Activated T-cell treated with anti-CD3 and anti-CD28 coated beads for 48 hours (primary cell): ENCODE results near the gene BCKDHA.
"Not testable (repeated sequence)": the region's sequence is repeated elsewhere in the genome, so short reads cannot be mapped to it uniquely, and the experiment has no call there.

Experiments used
- DNase-seq: peaks from one replicate; pipeline ENCODE4 v3.0.0-alpha.2; 2020; ENCODE audit warnings: low read depth

BCKDHA gene

DNA sequence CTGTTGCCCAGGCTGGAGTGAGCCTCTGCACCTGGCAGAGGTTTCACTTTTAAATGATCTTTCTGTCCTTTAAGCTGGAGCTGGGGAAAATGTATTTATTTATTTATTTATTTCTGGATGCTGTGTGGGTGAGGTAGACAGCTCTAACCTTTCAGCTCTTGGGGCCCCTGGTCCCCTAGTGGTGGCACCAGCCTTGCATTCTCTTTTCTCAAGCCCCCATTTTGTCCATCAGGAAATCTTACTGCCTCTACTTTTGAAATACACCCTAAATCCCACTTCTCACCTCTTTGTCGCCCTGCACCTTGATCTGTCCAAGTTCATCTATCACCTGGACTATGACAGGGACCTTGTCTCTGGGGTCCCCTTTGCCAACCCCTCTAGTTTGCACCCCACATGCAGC is 31.5 kb upstream of the BCKDHA start:
- no peak for DNase-seq

DNA sequence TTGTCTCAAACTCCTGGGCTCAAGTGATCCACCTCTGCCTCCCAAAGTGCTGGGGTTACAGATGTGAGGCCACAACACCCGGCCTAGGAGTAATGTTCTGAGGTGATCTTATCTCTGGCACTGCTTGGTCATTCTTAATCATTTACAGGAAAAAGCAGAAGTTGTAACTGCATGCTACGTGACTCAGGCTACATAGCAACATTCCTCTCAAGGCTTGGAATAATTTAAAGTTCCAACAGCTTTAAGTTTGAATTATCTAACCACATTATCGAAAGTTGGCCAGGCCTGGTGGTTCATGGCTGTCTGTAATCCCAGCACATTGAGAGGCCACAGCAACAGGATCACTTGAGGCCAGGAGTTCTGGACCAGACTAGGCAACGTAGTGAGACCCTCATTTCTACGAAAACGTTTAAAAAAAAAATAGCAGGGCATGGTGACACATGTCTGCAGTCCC is 29.7 kb upstream of the BCKDHA start:
- no peak for DNase-seq

DNA sequence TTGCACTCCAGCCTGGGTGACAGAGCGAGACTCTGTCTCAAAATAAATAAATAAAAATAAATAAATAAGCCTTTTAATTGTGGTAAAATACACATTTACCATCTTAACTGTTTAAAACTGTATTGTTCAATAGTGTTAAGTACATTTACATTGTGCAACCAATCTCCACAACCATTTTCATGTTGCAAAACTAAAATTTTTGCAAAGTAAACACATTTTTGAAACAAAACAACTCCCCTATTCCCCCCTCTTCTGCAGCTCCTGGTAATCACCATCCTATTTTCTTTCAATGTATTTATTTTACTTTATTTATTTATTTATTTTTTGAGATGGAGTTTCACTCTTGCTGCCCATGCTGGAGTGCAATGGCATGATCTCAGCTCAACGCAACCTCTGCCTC is 27.8 kb upstream of the BCKDHA start:
- DNase-seq: no peak

DNA sequence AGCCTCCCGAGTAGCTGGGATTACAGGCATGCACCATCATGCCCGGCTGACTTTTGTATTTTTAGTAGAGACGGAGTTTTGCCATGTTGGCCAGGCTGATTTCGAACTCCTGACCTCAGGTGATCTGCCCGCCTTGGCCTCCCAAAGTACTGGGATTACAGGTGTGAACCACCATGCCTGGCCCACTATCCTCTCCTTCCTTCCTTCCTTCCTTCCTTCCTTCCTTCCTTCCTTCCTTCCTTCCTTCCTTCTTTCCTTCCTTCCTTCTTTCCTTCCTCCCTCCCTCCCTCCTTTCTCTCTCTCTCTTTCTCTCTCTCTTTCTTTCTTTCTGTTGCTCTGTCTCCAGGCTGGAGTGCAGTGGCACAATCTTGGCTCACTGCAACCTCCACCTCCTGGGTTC is 26.5 kb upstream of the BCKDHA start:
- DNase-seq: not testable (repeated sequence)

DNA sequence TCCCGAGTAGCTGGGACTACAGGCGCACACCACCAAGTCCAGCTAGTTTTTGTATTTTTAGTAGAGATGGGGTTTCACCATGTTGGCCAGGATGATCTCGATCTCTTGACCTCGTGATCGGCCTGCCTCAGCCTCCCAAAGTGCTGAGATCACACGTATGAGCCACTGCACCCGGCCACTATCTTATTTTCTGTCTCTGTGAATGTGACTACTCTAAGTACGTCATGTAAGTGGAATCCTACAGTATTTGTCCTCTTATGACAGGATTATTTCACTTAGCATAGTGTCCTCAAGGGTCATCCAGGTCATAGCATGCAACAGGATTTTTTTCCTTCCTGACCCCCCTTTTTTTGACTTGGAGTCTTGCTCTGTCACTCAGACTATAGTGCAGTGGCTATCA is 26.1 kb upstream of the BCKDHA start:
- DNase-seq: no peak

DNA sequence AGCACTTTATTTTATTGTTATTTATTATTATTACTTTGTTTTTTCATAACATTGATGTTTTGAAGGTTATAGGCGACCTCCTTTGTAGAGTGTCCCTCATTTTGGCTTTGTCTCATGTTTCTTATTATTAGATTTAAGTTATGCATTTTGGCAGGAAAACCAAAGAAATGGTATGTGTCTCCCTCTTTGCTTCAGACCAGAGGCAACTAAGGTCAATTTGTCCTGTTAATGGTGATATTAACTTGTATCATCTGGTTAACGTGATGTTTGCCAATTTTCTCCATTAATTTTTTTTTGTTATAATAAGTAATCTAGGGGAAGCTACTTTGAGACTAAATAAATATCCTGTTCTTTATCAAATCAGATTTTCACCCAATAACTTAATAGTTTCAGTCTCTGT is 25.1 kb upstream of the BCKDHA start:
- no peak for DNase-seq

DNA sequence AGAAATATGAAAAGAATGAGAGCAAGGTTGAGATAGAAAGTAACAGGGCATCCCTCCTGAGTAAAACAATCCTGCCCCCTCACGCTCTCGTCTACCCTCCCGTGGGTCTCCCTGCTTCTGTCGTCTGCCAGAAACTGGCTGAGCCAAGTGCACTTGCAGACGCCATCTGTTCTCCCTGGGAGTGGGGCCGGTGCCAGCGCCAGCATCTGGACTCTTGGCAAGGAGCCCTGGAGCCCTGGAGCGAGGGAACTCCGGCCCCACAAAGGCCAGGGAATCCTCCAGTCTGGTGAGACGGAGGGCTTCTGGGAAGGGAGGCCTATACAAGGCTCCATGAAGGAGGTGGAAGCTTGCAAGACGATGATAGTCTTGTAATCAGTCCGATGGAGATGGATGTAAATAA is 23.6 kb upstream of the BCKDHA start:
- DNase-seq: no peak

DNA sequence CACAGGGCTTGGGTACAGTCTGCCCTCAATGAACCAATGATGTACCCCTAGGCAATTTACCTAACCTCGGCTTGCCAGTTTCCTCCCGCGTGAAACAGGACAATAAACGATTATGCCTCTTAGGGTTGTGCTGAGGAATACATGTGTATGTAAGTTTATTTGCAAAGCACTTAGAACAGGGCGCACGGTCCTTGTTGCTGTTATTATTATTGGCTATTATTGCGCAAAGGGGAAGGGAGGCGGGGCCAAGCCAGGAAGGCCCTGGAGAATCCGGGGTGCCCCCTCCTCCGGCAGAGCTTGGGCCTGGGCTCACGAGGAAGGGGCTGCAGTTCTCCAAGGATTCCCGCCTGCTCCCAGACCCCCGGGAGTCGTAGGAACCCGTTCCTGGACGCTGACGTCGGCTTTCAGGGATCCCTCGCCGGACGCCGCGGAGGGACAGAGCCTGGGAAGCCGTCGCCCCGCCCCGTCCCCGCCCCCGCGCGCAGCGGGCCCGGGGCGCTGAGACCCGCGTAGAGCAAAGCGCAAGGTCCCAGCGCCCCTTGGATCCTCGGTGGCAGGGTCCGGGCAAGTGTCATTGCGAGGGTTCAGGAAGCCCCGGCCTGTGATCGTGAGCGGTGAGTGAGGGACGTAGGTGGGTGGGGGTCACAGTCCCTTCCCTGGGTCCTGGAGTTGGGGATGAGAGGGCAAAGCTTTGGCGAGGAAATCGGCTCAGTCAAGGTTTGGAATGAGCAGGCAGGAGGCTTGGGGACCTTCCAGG is 21.2 kb upstream of the BCKDHA start, which contains the start of gene TMEM91:
Gene TMEM91 (plus strand): TSS at position 293 of the 757 bp plus-strand sequence. CDS start 1,777 bp downstream, outside the sequence.
- DNase-seq: no peak

DNA sequence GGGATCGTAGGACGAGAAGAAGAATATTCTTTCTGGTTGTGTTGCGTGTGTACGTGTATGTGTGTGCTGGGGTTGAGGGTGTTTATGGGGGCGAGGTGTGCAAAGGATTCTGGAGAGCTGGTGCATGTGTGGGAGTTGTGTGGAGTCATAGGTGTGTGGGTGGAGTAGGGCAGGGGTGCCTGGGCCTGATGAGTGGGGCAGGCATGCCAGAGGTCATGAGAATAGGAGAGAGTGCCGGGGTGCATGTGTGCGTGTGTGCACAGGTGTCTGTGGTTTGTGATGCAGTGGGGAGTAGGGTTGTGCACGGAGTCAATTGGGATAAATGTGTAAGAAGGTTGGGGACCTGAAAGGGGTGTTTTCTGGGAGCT is 20.6 kb upstream of the BCKDHA start:
- DNase-seq: no peak

DNA sequence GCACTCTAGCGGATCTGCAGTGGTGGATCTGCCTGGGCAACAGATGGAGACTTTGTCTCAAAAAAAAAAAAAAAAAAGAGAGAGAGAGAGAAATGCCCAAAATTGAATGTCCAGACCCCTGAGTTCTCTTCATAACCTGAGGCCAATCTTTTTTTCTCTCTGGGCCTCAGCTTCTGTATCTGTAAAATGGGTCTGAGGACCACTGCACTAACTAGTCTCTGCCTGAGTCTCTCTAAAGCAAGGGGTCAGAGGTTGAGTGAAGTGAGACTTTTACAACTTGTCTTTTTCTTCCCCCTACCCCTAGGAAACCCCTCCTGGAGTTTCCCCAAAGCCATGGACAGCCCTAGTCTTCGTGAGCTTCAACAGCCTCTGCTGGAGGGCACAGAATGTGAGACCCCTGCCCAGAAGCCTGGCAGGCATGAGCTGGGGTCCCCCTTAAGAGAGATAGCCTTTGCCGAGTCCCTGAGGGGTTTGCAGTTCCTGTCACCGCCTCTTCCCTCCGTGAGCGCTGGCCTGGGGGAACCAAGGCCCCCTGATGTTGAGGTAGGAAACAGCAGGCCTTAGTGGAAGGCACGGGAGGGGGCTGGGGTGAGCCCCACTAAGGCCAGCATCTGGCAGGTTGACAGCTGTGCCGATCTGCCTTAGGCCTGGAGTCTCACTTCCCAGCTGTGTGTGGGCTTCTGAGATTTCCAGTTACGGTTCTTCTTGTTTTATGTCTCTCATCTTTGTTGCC is 19.5 kb upstream of the BCKDHA start:
- DNase-seq: no peak

DNA sequence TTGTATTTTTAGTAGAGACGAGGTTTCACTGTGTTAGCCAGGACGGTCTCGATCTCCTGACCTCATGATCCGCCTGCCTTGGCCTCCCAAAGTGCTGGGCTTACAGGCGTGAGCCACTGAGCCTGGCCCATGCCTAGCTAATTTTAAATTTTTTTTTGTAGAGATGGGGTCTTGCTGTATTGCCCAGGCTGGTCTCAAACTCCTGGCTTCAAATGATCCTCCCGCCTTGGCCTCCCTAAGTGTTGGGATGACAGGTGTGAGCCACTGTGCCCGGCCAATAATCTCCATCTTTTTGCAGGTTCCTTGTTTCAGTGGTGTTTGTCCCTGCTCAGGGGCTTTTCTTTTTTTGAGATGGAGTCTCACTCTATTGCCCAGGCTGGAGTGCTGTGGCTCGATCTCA is 16.1 kb upstream of the BCKDHA start:
- not testable (repeated sequence) for DNase-seq

DNA sequence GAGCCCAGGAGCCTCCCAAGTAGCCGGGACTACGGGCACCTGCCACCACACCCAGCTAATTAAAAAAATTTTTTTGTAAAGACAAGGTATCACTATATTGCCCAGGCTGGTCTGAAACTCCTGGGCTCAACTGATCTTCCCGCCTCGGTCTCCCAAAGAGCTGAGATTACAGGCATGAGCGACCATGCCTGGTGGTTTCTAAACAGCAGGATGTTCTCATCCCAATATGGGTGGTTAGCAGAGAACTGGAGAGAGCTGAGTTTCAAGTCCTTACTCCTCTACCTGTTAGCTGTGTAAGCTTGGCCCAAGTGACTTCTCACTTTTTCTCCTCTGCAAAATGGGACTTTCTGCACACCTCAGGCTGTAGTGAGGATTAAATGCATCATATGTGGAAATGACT is 13.3 kb upstream of the BCKDHA start:
- DNase-seq: no peak

DNA sequence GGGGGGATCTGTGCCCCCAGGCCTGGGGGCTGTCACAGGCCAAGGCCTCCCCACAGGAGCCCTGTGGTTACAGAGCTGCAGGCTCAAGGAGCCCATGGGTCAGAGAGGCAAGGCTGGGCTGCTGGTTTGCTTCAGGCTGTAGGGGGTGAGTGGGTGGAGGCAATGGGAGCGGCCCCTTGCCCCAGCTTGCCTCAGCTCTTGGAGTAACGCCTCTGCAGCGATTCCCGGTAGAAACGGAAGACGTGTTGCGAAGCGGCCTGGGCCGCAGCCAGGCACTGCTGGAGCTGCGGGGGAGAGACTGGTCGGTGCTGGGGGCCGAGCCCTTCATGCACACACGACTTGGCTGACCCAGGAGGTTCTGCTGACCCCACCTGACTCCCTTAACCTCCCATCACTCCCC is 11.2 kb upstream of the BCKDHA start:
- DNase-seq: no peak

DNA sequence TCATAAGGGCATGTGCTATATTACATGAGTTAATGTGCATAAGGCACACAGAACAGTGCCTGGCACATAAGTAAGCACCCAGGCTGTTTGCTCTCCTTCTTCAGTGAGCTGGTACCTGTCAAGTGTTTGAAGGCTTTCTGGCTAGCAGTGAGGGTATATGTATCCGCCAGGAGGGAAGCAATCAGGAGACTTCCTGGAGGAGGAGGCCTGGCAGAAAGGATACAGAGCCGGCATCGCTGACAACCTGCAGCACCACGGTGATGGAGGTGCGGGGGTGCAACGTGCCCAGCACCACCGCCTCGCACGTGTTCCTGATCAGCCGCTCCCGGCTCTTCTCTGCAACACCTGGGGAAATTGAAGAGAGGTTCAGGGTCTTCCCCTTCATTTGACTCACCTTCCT is 6.0 kb upstream of the BCKDHA start:
- DNase-seq: no peak

DNA sequence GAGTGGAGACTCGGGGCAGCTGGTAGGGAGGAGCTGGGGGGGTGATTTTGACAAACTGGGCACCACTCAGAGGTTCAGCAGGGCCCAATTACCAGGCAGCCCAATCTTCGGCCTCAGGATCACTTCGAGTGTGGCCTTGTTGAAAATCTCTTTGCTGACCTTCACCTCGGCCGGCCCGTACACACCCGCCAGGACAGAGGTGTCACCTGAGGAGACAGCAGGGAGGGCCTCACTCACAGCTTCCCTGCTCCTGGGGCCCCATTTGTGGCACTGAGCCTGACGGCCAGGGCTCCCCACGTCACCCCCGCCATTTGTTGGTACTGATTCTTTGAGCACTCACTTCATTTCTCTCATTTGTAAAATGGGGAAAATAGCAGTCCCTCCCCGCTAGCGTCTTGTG is 4.8 kb upstream of the BCKDHA start:
- no peak for DNase-seq

DNA sequence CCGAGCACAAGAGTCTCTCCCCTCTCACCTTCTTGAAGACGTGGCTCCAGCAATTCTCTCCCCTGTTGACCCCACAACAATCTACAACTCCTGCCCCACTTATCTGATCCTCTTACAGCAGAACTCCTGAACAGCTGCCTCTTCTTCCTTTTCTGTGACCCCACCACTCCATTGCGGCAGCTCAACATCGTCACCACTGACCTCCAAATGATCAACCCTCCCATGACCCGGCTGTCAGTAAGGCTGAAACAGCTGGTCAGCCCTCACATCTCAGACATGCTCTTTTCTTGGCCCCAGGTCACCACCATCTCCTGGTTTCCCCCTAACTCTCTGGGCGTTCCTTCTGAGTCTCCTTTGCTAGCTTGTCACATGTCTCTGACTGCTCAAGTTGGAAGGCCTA is 2.3 kb upstream of the BCKDHA start:
- no peak for DNase-seq

DNA sequence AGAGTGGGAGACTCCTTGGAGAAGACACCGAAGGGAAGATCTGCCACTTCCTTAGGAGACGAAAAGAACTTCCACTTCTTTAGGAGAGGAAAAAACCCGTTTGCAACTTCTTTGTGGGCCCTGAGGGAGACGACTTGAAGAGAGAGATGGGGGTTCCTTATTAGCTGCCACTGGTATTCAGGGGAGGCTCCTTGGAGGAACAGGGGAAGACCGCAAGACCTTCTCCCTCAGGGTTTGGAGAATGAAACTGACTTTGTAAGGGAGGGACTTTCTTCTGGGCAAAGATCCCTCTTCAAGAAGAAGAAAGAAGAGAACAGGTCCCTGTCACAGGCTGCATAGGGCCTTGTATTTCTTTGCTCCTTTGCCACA is 416 bp downstream of the BCKDHA start:
- no peak for DNase-seq

DNA sequence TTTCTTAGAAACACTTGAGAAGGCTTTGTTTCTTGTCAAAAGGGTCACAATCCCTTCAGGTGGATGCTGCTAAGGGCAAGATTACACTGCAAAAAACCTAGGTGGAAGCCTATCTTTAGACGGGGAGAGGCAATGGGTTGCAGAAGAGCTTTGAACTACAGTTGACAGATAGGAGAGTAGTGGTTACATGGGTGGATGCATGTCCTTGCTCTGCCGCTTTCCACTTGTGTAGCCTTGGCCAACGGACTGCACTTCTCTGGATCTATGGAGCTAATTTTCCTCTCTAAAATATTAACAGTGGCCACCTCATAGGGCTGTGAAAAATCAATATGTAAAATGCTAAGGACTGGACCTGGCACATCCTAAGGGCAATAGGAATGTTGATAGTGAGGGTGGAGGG is 980 bp downstream of the BCKDHA start:
- no peak for DNase-seq

DNA sequence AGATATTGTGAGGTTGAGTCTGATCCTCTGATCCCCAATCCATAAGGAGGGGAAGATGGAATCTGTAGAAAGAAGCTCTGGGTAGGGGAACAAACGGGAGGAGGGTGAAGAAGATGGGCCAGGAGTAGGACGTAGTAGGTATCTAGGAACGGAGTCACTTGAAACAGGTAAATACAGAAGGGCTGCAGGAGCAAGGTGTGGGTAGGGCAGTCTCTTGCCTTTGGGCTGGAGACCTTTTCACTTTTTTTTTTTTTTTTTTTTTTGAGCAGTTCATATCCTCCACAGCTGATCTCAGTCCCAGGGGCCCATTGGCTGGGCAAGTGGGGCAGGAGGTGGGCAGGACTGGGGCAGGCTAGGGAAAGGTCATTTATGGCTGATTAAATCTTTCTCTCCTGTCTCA is 1.5 kb downstream of the BCKDHA start:
- DNase-seq: no peak

DNA sequence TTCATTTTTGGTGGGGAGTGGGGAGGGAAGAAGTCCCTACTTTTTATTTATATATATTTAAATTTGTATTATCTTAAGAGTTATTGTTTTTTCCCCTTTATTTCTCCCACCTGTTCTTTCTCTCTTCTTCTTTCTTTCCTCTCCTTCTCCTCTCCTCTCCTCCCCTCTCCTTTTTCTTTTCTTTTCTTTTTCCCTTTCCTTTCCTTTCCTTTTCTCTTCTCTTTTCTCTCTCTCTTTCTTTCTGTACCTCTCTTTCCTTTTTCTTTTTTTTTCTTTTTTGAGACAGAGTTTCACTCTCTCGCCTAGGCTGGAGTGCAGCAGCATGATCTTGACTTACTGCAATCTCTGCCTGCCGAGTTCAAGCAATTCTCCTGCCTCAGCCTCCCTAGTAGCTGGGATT is 1.9 kb downstream of the BCKDHA start:
- DNase-seq: no peak

DNA sequence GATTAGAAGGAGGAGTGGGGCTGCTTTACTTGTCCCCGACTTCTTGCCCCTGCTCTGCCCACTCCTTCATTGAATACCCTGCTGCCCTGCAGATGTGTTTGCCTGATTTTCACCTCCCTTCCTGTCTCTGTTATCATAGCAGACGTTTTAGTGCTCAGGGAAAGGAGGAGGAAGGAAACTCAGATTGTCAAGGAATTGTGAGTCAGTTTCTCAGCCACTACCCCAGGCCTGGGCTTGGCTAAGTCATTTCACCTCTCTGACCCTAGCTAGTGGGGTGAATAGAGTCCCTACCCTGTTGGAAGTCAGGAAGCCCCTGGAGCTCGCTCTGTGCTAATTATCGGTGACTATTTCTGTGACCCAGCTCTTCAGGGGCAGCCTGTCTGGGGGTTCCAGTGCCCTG is 3.9 kb downstream of the BCKDHA start:
- DNase-seq: no peak

DNA sequence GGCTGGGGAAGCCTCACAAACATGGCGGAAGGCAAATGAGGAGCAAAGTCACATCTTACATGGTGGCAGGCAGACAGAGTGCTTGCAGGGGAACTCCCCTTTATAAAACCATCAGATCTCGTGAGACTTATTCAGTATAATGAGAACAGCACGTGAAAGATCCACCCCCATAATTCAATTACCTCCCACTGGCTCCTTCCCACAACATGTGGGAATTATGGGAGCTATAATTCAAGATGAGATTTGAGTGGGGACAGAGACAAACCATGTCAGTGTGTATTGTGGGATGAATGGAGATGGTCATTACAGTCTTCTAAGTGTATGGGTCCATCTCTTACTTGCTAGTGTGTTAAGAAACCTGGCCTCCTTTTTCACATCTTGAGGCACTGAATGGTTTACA is 4.4 kb downstream of the BCKDHA start:
- DNase-seq: no peak

DNA sequence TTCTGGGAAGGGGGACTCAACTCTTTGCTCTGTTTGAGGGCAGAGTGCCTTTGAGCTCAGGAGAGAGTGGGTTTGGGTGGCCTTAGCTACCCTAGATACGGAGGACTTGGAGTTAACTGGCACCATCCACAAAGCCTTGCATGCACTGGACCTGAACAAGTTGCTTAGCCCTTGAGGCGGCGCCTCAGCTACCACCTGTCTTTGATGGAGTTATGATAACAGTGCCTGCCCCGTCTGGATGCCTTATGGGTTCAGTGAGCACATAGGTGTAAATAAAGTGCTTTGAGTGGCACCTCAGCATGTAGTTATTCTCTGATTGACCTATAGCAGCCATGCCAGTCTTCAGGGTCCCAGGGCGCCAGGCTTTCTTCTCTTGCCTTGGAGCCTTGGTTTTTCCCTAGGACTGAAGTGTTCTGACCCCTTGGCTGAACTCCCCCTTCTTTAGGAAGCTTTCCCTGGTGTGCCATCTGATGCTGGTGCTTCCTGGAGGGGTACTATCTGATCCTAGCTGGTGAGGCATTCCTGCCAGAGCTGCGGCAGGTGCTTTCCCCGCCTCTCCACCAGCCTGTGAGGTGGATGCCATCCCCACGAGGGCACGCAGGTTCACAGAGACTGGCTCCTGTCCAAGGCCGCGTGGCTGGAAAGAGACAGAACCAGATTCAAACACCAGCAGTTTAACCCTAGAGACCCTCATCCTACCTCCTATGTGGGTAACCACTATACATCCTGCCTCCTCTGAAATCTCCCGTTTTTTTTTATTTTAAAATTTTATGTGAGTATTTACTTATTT is 5.8 kb downstream of the BCKDHA start:
- no peak for DNase-seq
